PC-3 (cell line): ENCODE measurements around the gene CERK. TPM values are rescaled to one million over a fixed set of nuclear protein-coding genes. Genes with fewer than 3 reads are reported as not detected.
A peak's percentile ranks its signal among the peaks of the same experiment; 100 is the strongest.

Experiments
- ATAC-seq: fragments of 200-7000 bp; cut with Tn5 transposase; 2 replicates; pipeline ENCODE4 v1.9.1; 2020; ENCODE audit warnings: mild to moderate bottlenecking, moderate library complexity
- BruUV-seq: library from RNA; stranded (reverse); fragments of 400-500 nt; replicated peaks from 2 replicates; lab custom pipeline; 2021; lab: Mats Ljungman, UMichigan
- CTCF ChIA-PET: fragments of 300-600 bp; sonication (Branson Sonifier 250); formaldehyde crosslinking; loops from one replicate; lab custom pipeline; 2022; ENCODE audit warnings: antibody characterized with exemption; lab: Charles Lee
- POLR2A ChIA-PET: fragments of 300-600 bp; sonication (Branson Sonifier 250); formaldehyde crosslinking; loops from one replicate; lab custom pipeline; 2022; ENCODE audit warnings: antibody characterized with exemption; ENCODE audit not compliant: unreplicated experiment; lab: Charles Lee
- DNase-seq: peaks from one replicate; pipeline ENCODE4 v3.0.0-alpha.2; 2015
- H2AFZ ChIP-seq: fragments of 300-600 bp; sonication (generic); 2 replicates; pipeline ENCODE4 v1.6.0; 2016; ENCODE audit warnings: antibody characterized with exemption, low read length
- H3F3A ChIP-seq: fragments of 300-600 bp; sonication (generic); one replicate; pipeline ENCODE4 v1.6.0; 2017; ENCODE audit warnings: antibody characterized with exemption, low read length, control low read depth, mild to moderate bottlenecking; ENCODE audit not compliant: unreplicated experiment
- H3K27ac ChIP-seq: fragments of 300-600 bp; sonication (generic); 2 replicates; pipeline ENCODE4 v1.5.1; 2016; ENCODE audit warnings: mild to moderate bottlenecking, low read length
- H3K27me3 ChIP-seq: fragments of 300-600 bp; sonication (generic); 2 replicates; pipeline ENCODE4 v1.6.1; 2016; ENCODE audit warnings: low read length, mixed read lengths
- H3K36me3 ChIP-seq: fragments of 300-600 bp; sonication (generic); 2 replicates; pipeline ENCODE4 v1.6.1; 2016; ENCODE audit warnings: low read depth, mixed run types, low read length, mixed read lengths
- H3K4me1 ChIP-seq: fragments of 300-600 bp; sonication (generic); 2 replicates; pipeline ENCODE4 v1.5.1; 2016; ENCODE audit warnings: low read length; ENCODE audit not compliant: insufficient read depth
- H3K4me2 ChIP-seq: fragments of 300-600 bp; sonication (generic); 2 replicates; pipeline ENCODE4 v1.6.0; 2016; ENCODE audit warnings: low read length
- H3K4me3 ChIP-seq: fragments of 300-600 bp; sonication (generic); 2 replicates; pipeline ENCODE4 v1.5.1; 2016; ENCODE audit warnings: mild to moderate bottlenecking, low read length, mixed read lengths
- H3K79me2 ChIP-seq: fragments of 300-600 bp; sonication (generic); 2 replicates; pipeline ENCODE4 v1.6.1; 2017; ENCODE audit warnings: low read length, mixed read lengths
- H3K9ac ChIP-seq: fragments of 300-600 bp; sonication (generic); 2 replicates; pipeline ENCODE4 v1.6.0; 2016; ENCODE audit warnings: mild to moderate bottlenecking, low read length
- H3K9me2 ChIP-seq: fragments of 300-600 bp; sonication (generic); replicated peaks from 2 replicates; pipeline ENCODE4 v1.6.1; 2016; ENCODE audit warnings: mixed run types, low read length, mixed read lengths
- H3K9me3 ChIP-seq: fragments of 300-600 bp; sonication (generic); 2 replicates; pipeline ENCODE4 v1.6.1; 2016; ENCODE audit warnings: low read length, mixed read lengths
- H4K20me1 ChIP-seq: fragments of 300-600 bp; sonication (generic); 2 replicates; pipeline ENCODE4 v1.6.1; 2016; ENCODE audit warnings: low read length, mixed read lengths
- CTCF ChIP-seq: fragments of 300-600 bp; sonication (generic); conservative IDR thresholded peaks from 2 replicates; pipeline ENCODE4 v1.5.1; 2017; ENCODE audit warnings: antibody characterized with exemption, low read depth, mild to moderate bottlenecking, low read length
- EZH2 ChIP-seq: fragments of 300-600 bp; sonication (generic); IDR thresholded peaks from one replicate; pipeline ENCODE4 v1.6.1; 2017; ENCODE audit warnings: antibody characterized with exemption, mild to moderate bottlenecking, low read length; ENCODE audit not compliant: unreplicated experiment
- EZH2phosphoT487 ChIP-seq: fragments of 300-600 bp; sonication (generic); IDR thresholded peaks from 2 replicates; pipeline ENCODE4 v1.6.1; 2018; ENCODE audit warnings: mild to moderate bottlenecking, antibody characterized with exemption, low read length, borderline replicate concordance
- intact Hi-C: fragments of 100-400 bp; cut with micrococcal nuclease; formaldehyde crosslinking; loops from 2 replicates; pipeline ENCODE4 v1.9.0; 2023
- total RNA-seq: library from RNA; depleted of rRNA; stranded (reverse); fragments of >200 nt; gene quantifications from 2 replicates; pipeline ENCODE4 v1.2.3, GENCODE V29; 2014

CERK gene
- total RNA-seq, 1 experiment from 2014 or later, result 21.6 TPM

- H3K36me3 ChIP-seq, result no peaks in the 10 kb centered on the region
- no peak overlapping the region for H3K9ac ChIP-seq
- H3K9me2 ChIP-seq, result no peaks in the 10 kb centered on the region
- no peak overlapping the region for H3K4me3 ChIP-seq
- H3K4me2 ChIP-seq, result peak overlapping the region; percentile 61
- no TSS peak for BruUV-seq
- no peak for DNase-seq
- no peak overlapping the region for H2AFZ ChIP-seq
- H3F3A ChIP-seq, result no peaks in the 10 kb centered on the region
- H3K27ac ChIP-seq, result peak overlapping the region; percentile 70
- H3K27me3 ChIP-seq, result no peaks in the 10 kb centered on the region
- CTCF ChIA-PET, result no interaction called here
- no peak for TF ChIP-seq EZH2phosphoT487
- TF ChIP-seq CTCF, result no peak
- TF ChIP-seq EZH2, result no peak
- H3K79me2 ChIP-seq, result peaks cover 4% of the 10 kb centered on the region; the same call in 1 of the 2 replicates
- no peaks in the 10 kb centered on the region for H3K9me3 ChIP-seq
- no peaks in the 10 kb centered on the region for H4K20me1 ChIP-seq
- POLR2A ChIA-PET, result no interaction called here
- peaks cover 12% of the 10 kb centered on the region for H3K4me1 ChIP-seq
- intact Hi-C loops, result loop anchor here (2.0 kb wide), 1 partner anchor 21 kb away; the partner anchor contains the start of gene TBC1D22A
- ATAC-seq, result no peak
Observed at GRCh38 chr22:46741974-46742519, 4.0 kb upstream of the CERK start.

GRCh38 chr22:46740910-46741780 is 3.1 kb upstream of the CERK start:
- Histone ChIP-seq H3K79me2 (peaks cover 13% of the 10 kb centered on the region), H3K4me3 (no peak overlapping the region), H3F3A (no peaks in the 10 kb centered on the region), H3K27me3 (no peaks in the 10 kb centered on the region), H3K36me3 (no peaks in the 10 kb centered on the region), H3K9me2 (no peaks in the 10 kb centered on the region), H3K9ac (no peak overlapping the region), H3K4me1 (peaks cover 12% of the 10 kb centered on the region), H2AFZ (no peak overlapping the region), H4K20me1 (no peaks in the 10 kb centered on the region), H3K4me2 (no peak overlapping the region), H3K9me3 (no peaks in the 10 kb centered on the region), H3K27ac (no peak overlapping the region)
- TF ChIP-seq CTCF (no peak), EZH2phosphoT487 (no peak), EZH2 (no peak)
- BruUV-seq, result no TSS peak
- ChIA-PET POLR2A (no interaction called here), CTCF (no interaction called here)
- DNase-seq, result no peak
- intact Hi-C loops, result no loop called here
- no peak for ATAC-seq
